Gastroesophageal sphincter (tissue), 4 donors: ENCODE measurements around the gene ATP11A. TPM values are rescaled to one million over a fixed set of nuclear protein-coding genes. Genes with fewer than 3 reads are reported as not detected.
A peak's percentile ranks its signal among the peaks of the same experiment; 100 is the strongest.

ENCODE experiments used
- ATAC-seq: fragments of 150-250 bp; one replicate; pipeline ENCODE4 v1.9.1; 2016; ENCODE audit warnings: mild to moderate bottlenecking, moderate library complexity
- H3K27ac ChIP-seq, 4 donors: fragments of 200-600 bp; sonication (generic) in 3 of 4; 1 replicate in 3 of 4; 2 replicates in 1 of 4; pipeline ENCODE4 v1.5.1; 2016 to 2019
- H3K27me3 ChIP-seq: fragments of 200-600 bp; sonication (generic); one replicate; pipeline ENCODE4 v1.5.1; 2019
- H3K36me3 ChIP-seq, 2 donors: fragments of 200-600 bp; sonication (generic); one replicate each; pipeline ENCODE4 v1.5.1; 2019; ENCODE audit warnings: control low read depth in 1 of 2
- H3K4me1 ChIP-seq, 3 donors: fragments of 200-600 bp; sonication (generic); 1 replicate in 2 of 3; 2 replicates in 1 of 3; pipeline ENCODE4 v1.5.1; 2016 to 2019; ENCODE audit warnings: control low read depth in 2 of 3
- H3K4me3 ChIP-seq, 2 donors: fragments of 200-600 bp; sonication (generic); one replicate each; pipeline ENCODE4 v1.5.1; 2019; ENCODE audit warnings: mild to moderate bottlenecking in 1 of 2, moderate library complexity in 1 of 2
- H3K9me3 ChIP-seq, 3 donors: fragments of 200-600 bp; sonication (generic); one replicate each; pipeline ENCODE4 v1.5.1; 2017 to 2019; ENCODE audit warnings: control low read depth in 2 of 3
- CTCF ChIP-seq, 4 experiments: fragments of 200-600 bp in 2 of 4; fragments of 450-650 bp in 2 of 4; sonication (generic) in 1 of 4; IDR thresholded peaks; one replicate each; pipeline ENCODE4 v1.5.1; 2017 to 2019; ENCODE audit warnings: antibody characterized with exemption in 4 of 4, mild to moderate bottlenecking in 2 of 4, moderate library complexity in 2 of 4
- EP300 ChIP-seq: sonication (generic); formaldehyde crosslinking; IDR thresholded peaks from one replicate; pipeline ENCODE4 v1.6.1; 2017; ENCODE audit warnings: antibody characterized with exemption, mild to moderate bottlenecking
- POLR2A ChIP-seq, 2 donors: fragments of 450-650 bp; IDR thresholded peaks; one replicate each; pipeline ENCODE4 v1.6.1; 2017; ENCODE audit warnings: antibody characterized with exemption in 2 of 2, mild to moderate bottlenecking in 2 of 2, moderate library complexity in 1 of 2
- POLR2AphosphoS5 ChIP-seq: sonication (generic); formaldehyde crosslinking; IDR thresholded peaks from one replicate; pipeline ENCODE4 v1.6.1; 2017; ENCODE audit warnings: antibody characterized with exemption
- WGBS, 2 donors: methylation state at CpG; one replicate each; pipeline ENCODE4 v1.1.5; 2018; ENCODE audit warnings: low coverage in 1 of 2; 5-methylcytosine and 5-hydroxymethylcytosine counted together
- total RNA-seq, 4 donors: library from RNA; depleted of rRNA; stranded (reverse); fragments of >200 nt; gene quantifications; one replicate each; pipeline ENCODE4 v1.1.0, GENCODE V29; 2016

Gene ATP11A
- total RNA-seq, 4 donors from 2014 or later, result 12.9 to 21.7 (median 17.1) TPM

GRCh38 chr13:112842343-112842856 is 152.6 kb downstream of the ATP11A start:
- 78 to 80% methylated on average over 1 to 10 of the region's 14 CpGs for WGBS, 2 donors
- no peak for TF ChIP-seq CTCF (IDR thresholded peaks at IDR 0.05)
- no peak for TF ChIP-seq POLR2AphosphoS5
- no peak for TF ChIP-seq POLR2A (IDR thresholded peaks at IDR 0.05)
- TF ChIP-seq EP300, result no peak
- Histone ChIP-seq H3K9me3 (no peaks in the 10 kb centered on the region), H3K4me3 (peak overlapping the region in 1 of 2 donors; percentile 1), H3K4me1 (peaks cover 0 to 3% (median 0%) of the 10 kb centered on the region in 3 donors), H3K36me3 (peaks cover 0 to 80% of the 10 kb centered on the region in 2 donors), H3K27ac (peak overlapping the region in 2 of 4 donors; percentile 7 to 49), H3K27me3 (no peaks in the 10 kb centered on the region)
- ATAC-seq, result peak; percentile 64

- peaks cover 0 to 79% of the 10 kb centered on the region in 2 donors for H3K36me3 ChIP-seq
- no peak overlapping the region for H3K4me3 ChIP-seq
- TF ChIP-seq POLR2AphosphoS5 (no peak), POLR2A (IDR thresholded peaks at IDR 0.05) (no peak), EP300 (no peak), CTCF (IDR thresholded peaks at IDR 0.05) (no peak)
- WGBS, 2 donors, result 40 to 79% methylated on average over 1 to 6 of the region's 33 CpGs
- no peak for ATAC-seq
- H3K9me3 ChIP-seq, result peaks cover 0 to 4% (median 0%) of the 10 kb centered on the region in 3 donors
- no peaks in the 10 kb centered on the region for H3K27me3 ChIP-seq
- H3K4me1 ChIP-seq, result no peaks in the 10 kb centered on the region
- peak overlapping the region in 2 of 4 donors; percentile 7 to 49 for H3K27ac ChIP-seq
Observed at GRCh38 chr13:112842931-112843391, 153.1 kb downstream of the ATP11A start.

GRCh38 chr13:112843392-112844111 is 153.7 kb downstream of the ATP11A start:
- no peak for ATAC-seq
- peaks cover 0 to 79% of the 10 kb centered on the region in 2 donors for H3K36me3 ChIP-seq
- H3K4me1 ChIP-seq, result no peaks in the 10 kb centered on the region
- peak overlapping the region in 2 of 4 donors; percentile 7 to 49 for H3K27ac ChIP-seq
- H3K27me3 ChIP-seq, result no peaks in the 10 kb centered on the region
- peaks cover 0 to 6% (median 0%) of the 10 kb centered on the region in 3 donors for H3K9me3 ChIP-seq
- WGBS, 2 donors, result 66 to 73% methylated on average over 6 to 11 of the region's 28 CpGs
- no peak overlapping the region for H3K4me3 ChIP-seq
- no peak for TF ChIP-seq CTCF (IDR thresholded peaks at IDR 0.05)
- no peak for TF ChIP-seq POLR2AphosphoS5
- TF ChIP-seq EP300, result no peak
- TF ChIP-seq POLR2A (IDR thresholded peaks at IDR 0.05), result no peak

GRCh38 chr13:112844411-112844810 is 154.6 kb downstream of the ATP11A start:
- ATAC-seq, result no peak
- H3K36me3 ChIP-seq, result peaks cover 0 to 74% of the 10 kb centered on the region in 2 donors
- WGBS, 2 donors, result 94 to 100% methylated on average over 3 to 16 of the region's 23 CpGs
- H3K27ac ChIP-seq, result no peak overlapping the region
- H3K9me3 ChIP-seq, result peaks cover 0 to 6% (median 0%) of the 10 kb centered on the region in 3 donors
- H3K4me1 ChIP-seq, result no peaks in the 10 kb centered on the region
- TF ChIP-seq POLR2AphosphoS5 (no peak), POLR2A (IDR thresholded peaks at IDR 0.05) (no peak), CTCF (IDR thresholded peaks at IDR 0.05) (no peak), EP300 (no peak)
- H3K27me3 ChIP-seq, result no peaks in the 10 kb centered on the region
- H3K4me3 ChIP-seq, result no peak overlapping the region
